Chondrocyte (in vitro differentiated cells): ENCODE measurements around the gene GSTO1. TPM values are rescaled to one million over a fixed set of nuclear protein-coding genes. Genes with fewer than 3 reads are reported as not detected.

Experiments used
- DNase-seq: peaks from one replicate; pipeline ENCODE4 v3.0.0; 2021; ENCODE audit warnings: mixed read lengths, low spot score
- H3K27ac Mint-ChIP-seq: one replicate; pipeline ENCODE4 v1.8.0; 2021; ENCODE audit warnings: mild to moderate bottlenecking, moderate library complexity, mixed read lengths; ENCODE audit not compliant: unreplicated experiment
- H3K27me3 Mint-ChIP-seq: 2 replicates; pipeline ENCODE4 v1.8.0; 2021; ENCODE audit warnings: low read depth, mixed read lengths
- H3K36me3 Mint-ChIP-seq: 2 replicates; pipeline ENCODE4 v1.8.0; 2021; ENCODE audit warnings: low read depth, mixed read lengths
- H3K4me1 Mint-ChIP-seq: 2 replicates; pipeline ENCODE4 v1.8.0; 2021; ENCODE audit warnings: low read depth, mild to moderate bottlenecking, mixed read lengths
- H3K4me3 Mint-ChIP-seq: one replicate; pipeline ENCODE4 v1.8.0; 2021; ENCODE audit warnings: mild to moderate bottlenecking, moderate library complexity, mixed read lengths; ENCODE audit not compliant: unreplicated experiment
- H3K9me3 Mint-ChIP-seq: 2 replicates; pipeline ENCODE4 v1.8.0; 2021; ENCODE audit warnings: low read depth, mixed read lengths
- CTCF ChIP-seq: fragments of 200-600 bp; sonication (generic); IDR thresholded peaks from 2 replicates; pipeline ENCODE4 v1.5.0; 2021; ENCODE audit warnings: antibody characterized with exemption, mild to moderate bottlenecking, moderate library complexity
- total RNA-seq: library from RNA; stranded (reverse); gene quantifications from 3 replicates; pipeline ENCODE4 v1.2.1, GENCODE V29; 2021

The GSTO1 gene
- total RNA-seq, 1 donor from 2014 or later: 57.0 TPM

- peak overlapping the region; percentile 96 for H3K27ac Mint-ChIP-seq
- no peak for DNase-seq
- peaks cover 16% of the 10 kb centered on the region for H3K36me3 Mint-ChIP-seq
- peak overlapping the region; percentile 91 for H3K4me3 Mint-ChIP-seq
- no peak for TF ChIP-seq CTCF
- no peaks in the 10 kb centered on the region for H3K9me3 Mint-ChIP-seq
- H3K27me3 Mint-ChIP-seq: no peaks in the 10 kb centered on the region
- peaks cover 54% of the 10 kb centered on the region for H3K4me1 Mint-ChIP-seq
Measured at GRCh38 chr10:104255311-104255981, 754 bp downstream of the GSTO1 start.

GRCh38 chr10:104256335-104256961 lies 1.8 kb downstream of the GSTO1 start:
- peaks cover 64% of the 10 kb centered on the region for H3K4me1 Mint-ChIP-seq

GRCh38 chr10:104257235-104257634 lies 2.5 kb downstream of the GSTO1 start:
- DNase-seq: no peak
- H3K4me1 Mint-ChIP-seq: peaks cover 66% of the 10 kb centered on the region
- H3K27me3 Mint-ChIP-seq: no peaks in the 10 kb centered on the region
- H3K9me3 Mint-ChIP-seq: no peaks in the 10 kb centered on the region
- H3K27ac Mint-ChIP-seq: no peak overlapping the region
- H3K36me3 Mint-ChIP-seq: peaks cover 22% of the 10 kb centered on the region
- H3K4me3 Mint-ChIP-seq: no peak overlapping the region
- no peak for TF ChIP-seq CTCF

More at GRCh38 chr10:104256335-104256961, 1.8 kb downstream of the GSTO1 start:
- H3K9me3 Mint-ChIP-seq: no peaks in the 10 kb centered on the region
- no peak for DNase-seq
- peak overlapping the region; percentile 96 for H3K27ac Mint-ChIP-seq
- no peaks in the 10 kb centered on the region for H3K27me3 Mint-ChIP-seq
- TF ChIP-seq CTCF: no peak
- peaks cover 22% of the 10 kb centered on the region for H3K36me3 Mint-ChIP-seq
- peak overlapping the region; percentile 91 for H3K4me3 Mint-ChIP-seq

- H3K27me3 Mint-ChIP-seq: no peaks in the 10 kb centered on the region
- peaks cover 22% of the 10 kb centered on the region for H3K36me3 Mint-ChIP-seq
- no peak overlapping the region for H3K4me3 Mint-ChIP-seq
- peak overlapping the region; percentile 55 for H3K27ac Mint-ChIP-seq
- no peak for TF ChIP-seq CTCF
- no peak for DNase-seq
- no peaks in the 10 kb centered on the region for H3K9me3 Mint-ChIP-seq
- peaks cover 66% of the 10 kb centered on the region for H3K4me1 Mint-ChIP-seq
Measured at GRCh38 chr10:104258209-104258608, 3.5 kb downstream of the GSTO1 start.

- no peak for TF ChIP-seq CTCF
- DNase-seq: no peak
- Mint-ChIP-seq H3K27ac (peak overlapping the region; percentile 90), H3K4me3 (no peak overlapping the region), H3K27me3 (no peaks in the 10 kb centered on the region), H3K36me3 (peaks cover 25% of the 10 kb centered on the region), H3K9me3 (no peaks in the 10 kb centered on the region), H3K4me1 (peaks cover 58% of the 10 kb centered on the region)
Measured at GRCh38 chr10:104259456-104259855, 4.8 kb downstream of the GSTO1 start.
